Ishikawa (cell line): Measurements from ENCODE around the gene TOP2B.

Experiments used
- CEBPB ChIP-seq: IDR thresholded peaks from 2 replicates; pipeline ENCODE4 v1.6.1; 2012
- EP300 ChIP-seq: IDR thresholded peaks from 2 replicates; pipeline ENCODE4 v1.6.1; 2012; ENCODE audit warnings: borderline replicate concordance

DNA sequence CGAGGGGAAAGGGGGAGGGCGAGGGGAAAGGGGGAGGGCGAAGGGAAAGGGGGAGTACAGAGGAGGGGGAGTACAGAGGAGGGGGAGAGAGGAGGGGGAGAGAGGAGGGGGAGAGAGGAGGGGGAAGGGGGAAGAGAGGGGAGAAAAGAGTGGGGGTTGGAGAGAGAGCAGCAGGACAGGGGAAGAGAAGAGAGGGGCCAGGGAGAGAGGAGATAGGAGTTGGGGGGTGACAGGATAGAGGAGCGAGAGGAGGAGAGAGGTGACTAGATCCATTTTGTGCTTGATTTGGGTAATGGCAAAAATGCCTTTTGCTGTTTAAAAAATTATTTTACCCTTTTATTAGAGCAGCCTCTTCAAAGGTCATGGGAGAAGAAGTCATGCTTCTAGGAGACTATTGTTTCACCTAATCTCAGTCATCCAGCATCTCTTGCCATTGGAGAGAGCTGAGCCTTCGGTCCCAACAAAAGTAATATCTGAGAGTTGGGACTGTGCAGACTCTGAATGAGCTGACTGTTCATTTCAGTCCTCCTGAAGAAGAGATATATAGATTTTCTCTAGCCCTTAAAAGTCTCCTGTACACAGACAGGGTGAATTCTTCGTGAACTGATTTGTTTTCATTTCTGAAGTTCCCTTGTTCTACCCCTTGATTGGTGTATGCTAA, 15.1 kb upstream of the TOP2B start:
- no peak for TF ChIP-seq CEBPB
- no peak for TF ChIP-seq EP300
